ENCODE measurements around the gene LRRN3.

GRCh38 chr7:111173528-111173927 lies 82.6 kb downstream of the LRRN3 start:
- no peak for TF ChIP-seq CTCF (IDR thresholded peaks at IDR 0.05)
- TF ChIP-seq POLR2AphosphoS5 (IDR thresholded peaks at IDR 0.05; ENCODE audit: low read depth, low read length) = no peak
- no peak for TF ChIP-seq RAD21 (IDR thresholded peaks at IDR 0.05; ENCODE audit: low read length)
- no peak for TF ChIP-seq EP300 (IDR thresholded peaks at IDR 0.05; ENCODE audit: borderline replicate concordance in 1 of 2, low read depth in 1 of 2, low read length in 1 of 2)
- TF ChIP-seq JUND (IDR thresholded peaks at IDR 0.05) = no peak
- TF ChIP-seq REST (IDR thresholded peaks at IDR 0.05; ENCODE audit: low read depth, low read length) = no peak
- no peak for TF ChIP-seq NRF1 (IDR thresholded peaks at IDR 0.05; ENCODE audit: low read depth, low read length)
- TF ChIP-seq CHD2 (IDR thresholded peaks at IDR 0.05; ENCODE audit: low read length, partially characterized antibody) = no peak

Data from SK-N-SH (cell line).